Caki2 (cell line): ENCODE measurements around the gene EEFSEC. TPM values are rescaled to one million over a fixed set of nuclear protein-coding genes. Genes with fewer than 3 reads are reported as not detected.
"Not testable (repeated sequence)": the region's sequence is repeated elsewhere in the genome, so short reads cannot be mapped to it uniquely, and the experiment has no call there.

Source experiments
- DNase-seq: peaks from one replicate; pipeline ENCODE4 v3.0.0-alpha.2; 2015; ENCODE audit warnings: low read depth
- in situ Hi-C: cut with HindIII; loops from 2 replicates; pipeline ENCODE4 v1.10.0; 2016; ENCODE audit warnings: low sequenced_read_pairs, low pct_unique_long_range_greater_than_20kb, mixed read lengths
- total RNA-seq: library from RNA; depleted of rRNA; stranded (reverse); fragments of >200 nt; shearing (Covaris generic); gene quantifications from 2 replicates; pipeline ENCODE4 v1.2.3, GENCODE V29; 2014; ENCODE audit warnings: low replicate concordance

Gene EEFSEC
- total RNA-seq, 1 experiment from 2014 or later = 10.3 TPM

DNA sequence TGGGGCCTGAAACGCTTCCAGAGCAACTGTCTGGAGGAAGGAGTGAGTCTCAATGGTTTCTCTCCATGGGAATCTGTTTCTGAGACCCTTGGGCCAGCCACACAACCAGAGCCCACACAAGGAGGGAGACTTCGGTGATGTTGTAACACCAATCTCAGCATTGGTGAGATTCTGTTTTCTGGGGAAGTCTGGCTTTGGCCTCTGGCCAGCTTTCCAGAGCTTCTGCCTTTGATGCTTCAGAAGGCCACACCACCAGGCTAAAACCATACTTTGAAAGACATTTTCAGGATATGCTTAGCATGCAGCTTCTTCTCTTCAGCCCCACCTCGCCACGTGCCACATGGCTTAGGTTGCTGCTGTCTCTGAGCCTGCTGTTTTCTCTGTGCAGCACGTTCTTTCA is 3.6 kb upstream of the EEFSEC start:
- in situ Hi-C loops = no loop called here
- no peak for DNase-seq

DNA sequence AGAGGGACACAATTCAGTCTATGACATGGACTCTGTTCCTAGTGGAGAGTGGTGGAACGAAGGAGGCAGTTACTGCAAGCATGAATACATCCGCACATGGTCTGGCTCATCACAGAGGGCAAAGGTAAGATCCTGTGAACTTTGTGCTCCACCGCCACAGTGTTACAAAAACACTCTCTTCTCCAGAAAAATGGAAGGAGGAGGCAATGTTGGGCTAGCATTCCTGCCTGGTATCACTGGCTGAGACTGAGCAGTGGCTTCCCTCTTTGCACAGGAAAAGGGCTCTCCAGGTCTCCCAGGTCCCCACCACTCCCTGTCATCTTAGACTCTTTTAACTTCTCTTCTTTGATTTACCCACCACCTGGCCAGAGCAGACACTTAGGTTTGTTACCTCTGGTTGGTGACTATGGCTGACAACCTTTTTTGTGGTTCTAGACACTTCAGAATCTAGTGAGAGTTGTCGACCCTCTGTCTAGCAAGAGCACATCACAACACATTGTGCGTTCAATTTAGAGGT is 1.5 kb upstream of the EEFSEC start:
- no peak for DNase-seq
- in situ Hi-C loops = no loop called here

- in situ Hi-C loops = no loop called here
- DNase-seq = no peak
Measured at GRCh38 chr3:128152419-128153155, 694 bp upstream of the EEFSEC start.

- in situ Hi-C loops, DNase-seq: not testable (repeated sequence)
Measured at GRCh38 chr3:128154354-128154753, 1.1 kb downstream of the EEFSEC start.

GRCh38 chr3:128155616-128156360 is 2.5 kb downstream of the EEFSEC start:
- no peak for DNase-seq
- in situ Hi-C loops = no loop called here

DNA sequence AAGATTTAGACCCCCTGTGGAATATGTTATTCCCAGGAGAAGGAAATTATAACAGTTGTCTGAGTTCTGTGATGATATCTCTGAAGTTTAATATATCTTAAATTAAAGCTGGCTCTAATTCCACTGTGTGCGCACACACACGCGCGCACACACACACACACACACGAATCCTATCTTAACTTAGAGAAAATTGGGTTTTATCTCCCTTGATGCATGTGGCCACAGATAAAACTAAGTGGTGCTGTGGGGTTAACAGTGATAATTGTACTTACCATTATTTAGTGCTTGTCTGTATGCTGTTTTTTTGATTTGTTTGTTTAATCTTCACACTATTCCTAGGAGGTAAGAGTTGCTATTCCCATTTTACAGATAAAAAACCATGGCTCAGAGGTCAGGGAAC is 7.4 kb downstream of the EEFSEC start:
- DNase-seq = no peak
- in situ Hi-C loops = no loop called here

- in situ Hi-C loops = no loop called here
- DNase-seq = no peak
Measured at GRCh38 chr3:128163432-128163831, 10.2 kb downstream of the EEFSEC start.

DNA sequence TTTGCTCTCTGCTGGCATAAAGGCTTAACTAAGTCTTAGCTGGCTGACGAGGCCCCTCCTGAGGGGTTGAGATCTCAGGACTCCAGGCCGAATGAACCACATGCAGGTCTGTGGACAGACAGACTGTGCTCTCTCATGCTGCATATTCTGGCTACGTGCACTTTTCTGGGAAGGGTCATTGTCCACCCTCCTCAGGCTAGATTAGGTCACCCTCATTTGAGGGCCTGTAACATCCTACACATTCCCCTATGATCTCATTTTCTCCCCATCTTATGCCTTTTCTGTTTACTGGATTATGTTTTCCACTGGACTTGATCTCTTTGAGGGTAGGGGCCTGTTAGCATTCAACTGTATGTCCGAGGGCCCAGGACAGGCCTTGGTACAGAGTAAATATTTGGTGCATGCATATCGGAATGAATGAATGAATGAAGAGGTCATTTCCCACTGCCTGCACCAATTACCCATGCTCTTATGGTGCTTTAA is 13.7 kb downstream of the EEFSEC start:
- in situ Hi-C loops = no loop called here
- no peak for DNase-seq

GRCh38 chr3:128167646-128167972 is 14.3 kb downstream of the EEFSEC start:
- DNase-seq = no peak
- in situ Hi-C loops = no loop called here

DNA sequence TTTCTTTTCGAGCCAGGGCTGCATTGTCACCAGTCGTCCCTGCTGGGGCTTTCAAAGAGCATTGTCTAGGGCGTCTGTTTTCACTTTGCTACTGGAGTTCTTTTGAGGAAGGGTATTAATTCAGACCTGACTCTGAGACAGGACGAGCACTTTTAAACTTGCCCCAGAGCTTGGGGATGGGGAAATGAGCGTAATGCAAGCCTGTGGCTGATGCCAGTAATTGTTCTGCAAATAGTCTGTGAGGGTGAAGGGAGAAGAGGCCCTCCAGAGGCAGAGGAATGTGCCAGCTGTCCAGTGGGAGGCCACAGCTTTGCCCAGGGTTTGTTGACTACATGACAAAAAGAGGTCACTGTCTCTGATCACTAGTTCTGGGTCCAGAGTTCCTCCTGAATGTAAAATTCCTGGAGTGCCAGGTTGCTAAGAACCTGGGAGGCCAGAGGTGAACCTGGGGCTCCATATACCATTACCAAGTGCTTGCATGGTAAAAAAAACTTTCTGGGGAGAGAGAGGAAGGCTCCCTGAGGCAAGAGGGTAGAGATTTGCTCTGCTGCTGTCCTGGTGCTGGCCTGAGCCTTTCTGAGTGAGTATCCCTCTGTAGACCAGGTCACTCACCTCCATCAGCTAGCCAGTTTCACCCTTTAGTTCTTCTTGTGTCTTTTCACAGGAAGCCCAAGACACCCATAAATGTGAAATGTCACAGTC is 14.8 kb downstream of the EEFSEC start:
- no peak for DNase-seq
- in situ Hi-C loops = no loop called here

GRCh38 chr3:128168836-128169235 is 15.6 kb downstream of the EEFSEC start:
- DNase-seq = no peak
- in situ Hi-C loops = no loop called here

DNA sequence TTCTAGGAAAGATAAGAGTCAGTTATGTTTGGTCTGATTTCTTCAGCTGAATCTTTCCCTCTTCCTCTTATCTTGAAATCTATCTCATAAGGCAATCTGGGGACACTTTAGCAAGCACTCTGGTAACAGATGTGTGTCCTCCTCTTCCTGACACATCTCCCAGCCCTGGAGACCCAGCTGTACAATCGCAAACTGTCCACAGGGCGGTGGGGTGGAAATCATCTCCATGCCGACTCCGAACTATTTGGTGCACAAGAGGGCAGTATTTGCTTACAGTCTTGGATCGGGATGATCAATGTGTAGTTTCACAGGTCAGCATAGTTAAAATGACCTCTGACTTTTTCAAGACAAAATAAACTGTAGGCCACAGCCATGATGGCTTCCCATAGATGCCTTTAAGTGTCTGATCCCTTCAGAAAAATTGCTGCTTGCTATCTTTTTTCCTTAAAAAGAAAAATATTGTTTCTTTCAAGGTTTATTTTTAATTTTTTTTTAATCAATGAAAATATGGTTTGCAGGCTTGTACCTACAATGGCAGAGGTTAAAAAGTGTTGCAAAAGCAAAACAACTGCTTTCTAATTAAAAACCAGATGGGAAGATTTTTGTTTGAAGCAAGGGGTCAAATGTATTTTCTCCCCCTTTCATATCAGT is 17.7 kb downstream of the EEFSEC start:
- DNase-seq = peak; percentile 60
- in situ Hi-C loops = loop anchor here (10.0 kb wide), 1 partner anchor 334 kb away; no protein-coding TSS in a partner anchor

- in situ Hi-C loops = loop anchor here (10.0 kb wide), 1 partner anchor 332 kb away; no protein-coding TSS in a partner anchor
- DNase-seq = no peak
Measured at GRCh38 chr3:128173200-128173599, 19.9 kb downstream of the EEFSEC start.

DNA sequence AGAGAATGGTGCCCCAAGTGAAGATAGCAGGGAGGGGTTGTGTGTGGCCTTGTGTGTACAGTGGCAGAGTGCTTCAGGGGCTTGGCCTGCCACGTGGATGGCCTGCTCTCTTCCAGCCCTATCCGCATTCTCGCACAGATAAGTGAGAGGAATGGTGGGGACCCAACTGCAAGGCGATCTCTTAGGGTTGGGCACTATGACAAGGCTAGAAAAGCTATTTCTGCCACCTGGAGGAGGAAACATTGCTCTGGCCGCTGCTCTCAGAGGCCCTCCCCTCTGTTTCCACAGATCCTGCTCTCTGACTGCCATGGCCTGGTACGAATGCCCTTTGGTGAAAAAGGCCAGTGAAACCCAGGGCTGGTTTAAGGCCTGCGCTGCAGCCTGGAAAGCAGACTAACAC is 20.6 kb downstream of the EEFSEC start:
- in situ Hi-C loops = loop anchor here (10.0 kb wide), 1 partner anchor 331 kb away; no protein-coding TSS in a partner anchor
- no peak for DNase-seq

DNA sequence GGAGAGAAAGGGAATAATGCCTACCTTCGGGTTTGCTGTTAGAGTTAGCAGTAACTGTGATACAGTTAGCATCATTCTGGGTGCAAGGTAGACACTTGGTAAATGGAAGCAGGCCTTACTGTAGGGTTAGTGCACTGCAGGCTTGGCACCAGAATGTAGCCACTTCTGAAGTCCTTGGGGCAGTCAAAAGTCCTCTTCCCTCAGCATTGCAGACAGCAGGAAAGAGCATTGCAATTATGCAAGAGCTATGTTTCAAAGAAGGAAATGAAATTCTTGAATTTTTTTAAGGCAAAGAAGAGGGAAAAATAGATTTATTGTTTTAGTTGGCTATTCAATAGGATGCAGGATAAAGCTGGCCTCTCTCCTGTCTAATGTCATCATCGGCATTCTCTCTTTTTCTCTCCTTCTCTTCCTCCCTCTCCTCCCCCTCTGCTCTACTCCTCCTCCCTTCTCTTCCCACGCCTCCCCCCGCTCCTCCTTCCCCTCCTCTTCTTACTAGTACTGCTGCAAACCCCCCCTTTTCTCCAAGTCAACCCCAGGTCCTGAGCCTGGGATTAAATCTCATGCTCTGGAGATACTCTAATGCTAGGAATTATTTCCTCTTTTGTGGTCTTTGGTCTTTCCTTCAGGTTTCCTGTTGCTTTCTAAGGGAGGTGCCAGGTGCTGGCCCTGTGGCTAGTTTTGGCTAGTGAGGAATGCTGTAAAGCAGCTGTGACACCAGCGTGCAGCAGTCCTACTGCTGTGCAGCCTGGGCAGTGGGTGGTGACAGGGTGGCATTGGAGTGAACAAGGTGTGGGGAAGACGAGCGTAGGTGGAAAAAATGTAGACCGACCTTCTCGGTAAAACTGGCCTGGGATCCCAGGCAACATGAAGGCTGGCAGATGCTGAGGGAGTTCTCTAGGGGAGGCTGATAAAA is 21.7 kb downstream of the EEFSEC start:
- in situ Hi-C loops = loop anchor here (10.0 kb wide), 1 partner anchor 330 kb away; no protein-coding TSS in a partner anchor
- DNase-seq = no peak

DNA sequence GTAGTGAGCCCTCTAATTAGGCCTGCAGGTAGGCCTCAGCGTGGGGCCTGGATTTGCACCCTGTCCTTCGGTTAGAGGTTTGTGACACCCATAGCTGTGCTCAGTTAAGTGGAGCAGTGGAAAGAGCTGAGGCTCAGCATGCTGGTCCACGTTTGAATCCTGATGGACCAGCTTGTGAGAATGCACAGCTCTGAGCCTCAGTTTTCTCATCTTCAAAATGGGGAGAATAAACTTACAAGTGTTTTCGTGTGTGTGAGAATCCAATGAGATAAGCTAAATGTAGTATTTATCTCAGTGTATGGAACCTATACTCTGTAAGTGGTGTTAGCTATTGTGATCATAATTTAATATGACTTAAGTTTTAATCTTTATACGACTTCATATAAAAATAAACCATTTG is 22.5 kb downstream of the EEFSEC start:
- DNase-seq = no peak
- in situ Hi-C loops = loop anchor here (10.0 kb wide), 1 partner anchor 329 kb away; no protein-coding TSS in a partner anchor

DNA sequence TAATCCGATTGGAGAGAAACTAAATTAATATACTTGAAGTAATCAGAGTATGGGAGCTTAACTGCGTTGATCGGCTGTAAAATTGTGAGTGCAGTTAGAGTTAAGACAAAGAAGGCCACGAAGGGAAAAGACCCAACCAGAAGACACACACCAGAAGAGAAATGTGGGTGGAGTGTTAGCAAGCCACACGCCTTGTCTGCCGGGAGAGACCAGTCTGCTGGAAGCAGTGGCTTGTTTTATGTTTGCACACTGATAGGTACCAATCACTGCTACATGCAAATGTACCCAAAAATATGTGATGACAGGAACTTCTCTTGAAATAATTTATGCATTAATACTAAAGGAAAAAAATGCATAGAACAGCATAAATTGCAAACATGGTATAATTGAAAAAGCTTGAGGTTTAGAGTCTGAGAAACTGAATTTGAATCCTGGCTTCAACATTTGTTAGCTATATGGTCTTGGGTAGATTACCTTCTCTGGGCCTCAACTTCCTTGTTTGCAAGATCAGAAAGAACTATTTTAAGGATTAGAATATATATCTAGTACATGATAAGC is 23.1 kb downstream of the EEFSEC start:
- DNase-seq = no peak
- in situ Hi-C loops = loop anchor here (10.0 kb wide), 1 partner anchor 328 kb away; no protein-coding TSS in a partner anchor
